ENCODE data around the gene PTPRJ. TPM values are rescaled to one million over a fixed set of nuclear protein-coding genes. Genes with fewer than 3 reads are reported as not detected.
A peak's percentile ranks its signal among the peaks of the same experiment; 100 is the strongest.

Gene PTPRJ
- total and polyA plus RNA-seq, 9 of the 15 experiments (the other 6 are each of a cell fraction or from before 2014, with no cell fraction given), result 0.56 to 10.7 (median 4.8) TPM

- POLR2A ChIA-PET, result no interaction called here
- H3K4me1 ChIP-seq (replicated peaks in 1 of 2; ENCODE audit: control insufficient read depth in 2 of 2, insufficient read depth in 2 of 2, low read length in 2 of 2), result no peaks in the 10 kb centered on the region
- CTCF ChIA-PET (ENCODE audit: low intra/inter-chr PET ratio), result no interaction called here
These were observed 204.1 kb downstream of the PTPRJ start for GRCh38 chr11:48184452-48184851.

More at GRCh38 chr11:48184452-48184851, 204.1 kb downstream of the PTPRJ start:
- peak in 1 of 3 experiments; percentile 18; a peak in 2 of 6 replicates for TF ChIP-seq CTCF (IDR thresholded peaks at IDR 0.05 in 2 of 3, conservative IDR thresholded peaks at IDR 0.05 in 1 of 3; ENCODE audit: insufficient read depth in 2 of 3, low read depth in 1 of 3, low read length in 3 of 3)
- no peak for TF ChIP-seq SRSF3 (IDR thresholded peaks at IDR 0.05; ENCODE audit: insufficient read depth, low read length)
- no peak for TF ChIP-seq U2AF2 (optimal IDR thresholded peaks at IDR 0.05; ENCODE audit: low read depth, low read length)
- Histone ChIP-seq H3K4me2 (ENCODE audit: insufficient read depth, low read length) (no peak overlapping the region), H3K9ac (ENCODE audit: insufficient read depth in 1 of 2, low read depth in 2 of 2, low read length in 2 of 2) (no peak overlapping the region), H3K9me3 (replicated peaks; ENCODE audit: control insufficient read depth, insufficient read depth, low read depth, low read length) (no peaks in the 10 kb centered on the region), H3K27me3 (ENCODE audit: control insufficient read depth in 2 of 2, insufficient read depth in 2 of 2, low read length in 2 of 2) (no peaks in the 10 kb centered on the region), H2AFZ (ENCODE audit: low read depth, low read length) (no peak overlapping the region), H3K27ac (ENCODE audit: extremely low read depth, low read depth, low read length) (no peak overlapping the region), H4K20me1 (replicated peaks; ENCODE audit: control insufficient read depth, insufficient read depth, low read length) (no peaks in the 10 kb centered on the region), H3K79me2 (ENCODE audit: control insufficient read depth, insufficient read depth, low read length) (no peaks in the 10 kb centered on the region), H3K4me3 (no peak overlapping the region), H3K9me1 (ENCODE audit: control insufficient read depth, insufficient read depth, low read length) (no peaks in the 10 kb centered on the region), H3K36me3 (ENCODE audit: control insufficient read depth, insufficient read depth, low read length) (no peaks in the 10 kb centered on the region)
- DNase-seq (ENCODE audit: extremely low read depth in 1 of 4, low spot score in 3 of 4) (no peak), ATAC-seq (peak; percentile 62), FAIRE-seq (no peak)
- intact Hi-C loops (cut with micrococcal nuclease), result no loop called here
- no TSS peak for BruUV-seq (replicated peaks)
- in situ Hi-C loops (cut with MboI), result no loop called here

All from K562 (cell line).